GM18508 (cell line): ENCODE measurements around the gene MAST4.
"Not testable (repeated sequence)": the region's sequence is repeated elsewhere in the genome, so short reads cannot be mapped to it uniquely, and the experiment has no call there.

Experiments used
- ATAC-seq: cut with Tn5 transposase; IDR thresholded peaks from one replicate; pipeline ENCODE4 v1.9.1; 2021; ENCODE audit warnings: moderate number of reproducible peaks; ENCODE audit not compliant: insufficient read depth, unreplicated experiment

The MAST4 gene

DNA sequence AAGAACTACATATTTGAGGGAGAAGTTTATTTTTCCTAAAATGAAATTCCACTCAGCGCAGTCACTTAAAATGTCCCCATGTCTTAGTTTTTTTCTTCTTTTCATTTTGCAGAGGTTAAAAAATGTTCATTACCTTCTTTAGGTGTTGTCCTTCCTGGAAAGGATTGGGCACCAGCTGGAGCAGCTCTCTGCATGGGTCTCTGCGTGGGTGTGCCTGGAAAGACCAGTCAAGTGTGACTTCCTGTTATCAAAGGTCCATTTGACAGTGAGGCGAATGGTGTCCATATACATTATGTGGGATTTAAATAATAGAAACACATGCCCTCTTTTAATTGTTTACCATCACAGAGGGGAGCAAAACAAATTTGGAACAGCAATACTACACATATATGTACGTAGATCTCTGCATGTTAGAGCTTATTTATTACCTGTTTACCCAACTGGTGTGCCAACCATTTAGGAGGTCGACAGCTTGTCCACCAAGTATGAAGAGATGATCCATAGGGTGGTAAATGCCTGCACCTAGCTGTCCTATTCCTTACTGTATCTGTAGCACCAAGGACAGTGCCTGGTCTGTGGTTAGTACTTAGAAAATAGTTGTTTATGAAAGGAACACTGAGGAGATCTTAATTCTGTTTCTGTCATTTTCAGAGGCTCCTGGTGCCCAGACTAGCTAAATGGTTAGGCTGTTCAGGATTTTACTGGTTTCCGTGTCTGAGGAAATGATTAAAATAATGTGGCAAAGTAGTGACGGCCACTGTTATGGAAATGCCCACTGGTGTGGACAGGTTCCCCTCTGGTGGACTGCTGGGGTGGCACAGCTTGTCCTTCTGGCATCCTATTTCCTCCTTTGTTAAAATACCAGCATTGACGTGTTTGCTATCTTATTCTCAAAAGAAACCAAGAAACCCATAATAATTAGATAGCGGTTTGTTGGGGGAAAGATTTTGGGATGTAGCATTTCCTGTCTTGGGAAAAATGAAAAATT lies 200.4 kb downstream of the MAST4 start:
- no peak for ATAC-seq

- no peak for ATAC-seq
Measured at GRCh38 chr5:66802941-66803340, 206.7 kb downstream of the MAST4 start.

GRCh38 chr5:66805514-66806430 lies 209.6 kb downstream of the MAST4 start:
- ATAC-seq: no peak

DNA sequence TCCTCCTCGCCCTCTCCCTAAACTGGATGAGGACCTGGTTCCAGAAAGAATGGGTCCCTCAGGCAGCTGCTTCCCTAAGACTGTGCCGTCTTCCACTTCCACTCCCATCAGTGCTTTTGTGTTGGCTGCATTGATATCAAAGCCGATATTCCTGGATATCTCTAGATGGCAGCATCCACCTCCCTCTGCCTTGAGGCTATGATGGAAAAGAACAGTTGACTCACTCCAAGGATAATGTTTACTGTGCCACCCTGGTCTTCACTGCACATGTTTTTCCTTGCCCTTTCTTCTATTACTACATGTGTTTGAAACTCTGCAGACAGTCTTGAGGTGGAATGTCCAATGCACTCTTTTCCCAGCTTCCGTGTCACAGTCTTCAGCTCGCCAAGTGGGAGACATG lies 211.6 kb downstream of the MAST4 start:
- ATAC-seq: no peak

- ATAC-seq: no peak
Measured at GRCh38 chr5:66808663-66809062, 212.5 kb downstream of the MAST4 start.

- no peak for ATAC-seq
Measured at GRCh38 chr5:66810151-66810550, 214.0 kb downstream of the MAST4 start.

DNA sequence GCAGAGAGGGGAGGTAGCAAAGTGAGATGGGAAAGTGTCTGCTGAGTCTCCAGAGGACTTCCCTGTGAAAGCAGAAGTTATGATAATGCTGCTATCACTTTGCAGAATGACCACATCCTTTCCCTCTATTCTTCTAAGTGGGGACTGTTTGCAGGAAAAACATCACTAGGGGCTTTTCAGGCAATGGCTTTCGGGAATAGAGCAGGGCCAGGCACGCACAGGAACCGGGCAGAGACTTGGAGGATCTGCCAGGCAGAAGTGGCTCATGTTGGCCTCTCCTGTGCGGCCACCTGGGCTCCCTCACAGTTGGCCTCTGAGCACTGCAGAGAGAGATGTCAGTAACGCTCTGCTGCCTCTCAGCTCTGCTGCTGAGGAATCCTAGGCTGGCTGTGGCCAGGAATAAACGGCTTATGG lies 214.7 kb downstream of the MAST4 start:
- no peak for ATAC-seq

- no peak for ATAC-seq
Measured at GRCh38 chr5:66812291-66812690, 216.1 kb downstream of the MAST4 start.

DNA sequence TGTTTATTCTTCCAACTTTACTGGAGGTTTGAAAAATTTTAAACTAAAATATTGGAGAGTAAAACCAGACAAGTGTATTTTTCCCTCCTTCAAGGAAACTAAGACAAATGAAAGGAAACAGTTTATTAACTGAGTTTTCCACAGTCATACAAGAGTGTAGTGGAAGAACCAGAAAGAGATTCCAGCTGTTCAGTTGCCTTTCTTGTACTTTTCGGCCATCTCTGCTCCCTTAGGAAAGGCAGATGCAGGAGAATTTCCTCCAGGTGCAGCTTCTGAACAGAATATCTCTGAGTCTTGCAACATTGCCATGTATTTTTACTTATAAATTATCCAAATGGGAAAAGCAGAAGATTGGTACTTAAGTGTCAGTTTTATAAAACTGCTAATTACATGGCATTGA lies 217.1 kb downstream of the MAST4 start:
- ATAC-seq: no peak

DNA sequence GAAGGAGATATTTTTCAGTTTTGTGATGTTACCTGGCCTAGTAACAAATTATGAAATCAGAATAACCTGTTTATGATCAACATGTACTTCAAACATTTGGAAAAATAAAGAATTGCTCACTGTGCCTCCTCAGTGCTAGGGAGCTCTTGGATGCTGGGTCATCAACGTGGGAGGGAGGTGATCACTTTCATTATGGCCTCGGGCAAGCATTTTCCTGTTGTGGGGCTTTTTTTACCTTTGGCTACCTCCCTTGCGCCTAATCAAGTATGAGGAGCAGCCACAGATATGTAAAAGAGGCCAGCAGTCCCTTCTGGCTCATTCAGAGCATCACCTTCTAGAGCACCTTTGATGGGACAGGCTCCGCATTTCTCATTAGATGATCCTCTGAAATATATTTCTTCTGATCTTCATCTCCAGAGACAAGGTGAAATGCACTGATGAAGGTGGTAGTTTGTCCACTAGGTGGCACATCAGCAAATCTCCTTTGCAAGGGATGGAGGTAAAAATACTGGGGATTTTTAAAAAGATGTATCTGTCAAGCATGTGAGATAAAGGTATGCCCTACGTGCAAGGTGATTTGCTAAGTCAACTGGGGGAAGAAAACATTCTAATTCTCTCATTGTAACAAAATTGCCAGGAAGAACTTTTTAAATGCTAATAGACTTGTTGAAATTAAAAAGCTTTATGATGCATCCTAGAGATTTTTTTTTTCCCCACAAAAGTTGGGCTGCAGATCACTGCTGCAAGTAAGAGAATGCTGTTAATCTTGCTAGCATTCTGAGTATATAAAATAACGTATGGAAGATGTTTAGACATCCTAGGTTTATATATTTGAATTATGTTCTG lies 218.2 kb downstream of the MAST4 start:
- no peak for ATAC-seq

DNA sequence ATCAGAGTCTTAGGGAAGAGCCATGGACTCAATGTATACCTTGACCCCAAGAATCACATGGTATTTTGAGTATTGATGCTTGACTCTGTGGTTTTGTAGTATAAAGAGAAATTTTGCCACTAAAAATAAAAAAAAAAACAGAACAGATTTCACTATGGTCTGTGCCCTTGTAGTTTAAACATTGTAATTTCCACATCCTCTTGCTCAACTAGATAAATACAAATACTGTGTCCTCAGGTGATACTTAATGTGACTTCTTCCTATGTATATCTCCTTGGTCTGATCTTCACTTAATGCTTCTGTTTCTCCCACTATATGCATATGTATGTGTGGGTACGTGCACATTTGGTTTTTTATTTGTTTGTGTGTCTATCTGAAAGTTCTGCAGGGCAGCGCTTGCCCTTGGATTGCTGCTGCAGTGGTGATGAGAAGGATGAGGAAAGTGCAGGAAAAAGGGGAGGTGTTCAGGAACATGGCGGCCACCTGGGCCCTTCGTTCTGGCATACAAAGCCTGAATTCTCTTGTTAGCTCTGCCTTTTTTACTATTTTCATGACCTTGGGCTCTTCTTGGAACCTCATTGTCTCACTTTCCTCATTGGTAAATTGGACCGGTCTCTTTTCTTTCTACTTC lies 222.2 kb downstream of the MAST4 start:
- no peak for ATAC-seq

- ATAC-seq: no peak
Measured at GRCh38 chr5:66818935-66819328, 222.7 kb downstream of the MAST4 start.

- no peak for ATAC-seq
Measured at GRCh38 chr5:66820630-66821207, 224.5 kb downstream of the MAST4 start.

DNA sequence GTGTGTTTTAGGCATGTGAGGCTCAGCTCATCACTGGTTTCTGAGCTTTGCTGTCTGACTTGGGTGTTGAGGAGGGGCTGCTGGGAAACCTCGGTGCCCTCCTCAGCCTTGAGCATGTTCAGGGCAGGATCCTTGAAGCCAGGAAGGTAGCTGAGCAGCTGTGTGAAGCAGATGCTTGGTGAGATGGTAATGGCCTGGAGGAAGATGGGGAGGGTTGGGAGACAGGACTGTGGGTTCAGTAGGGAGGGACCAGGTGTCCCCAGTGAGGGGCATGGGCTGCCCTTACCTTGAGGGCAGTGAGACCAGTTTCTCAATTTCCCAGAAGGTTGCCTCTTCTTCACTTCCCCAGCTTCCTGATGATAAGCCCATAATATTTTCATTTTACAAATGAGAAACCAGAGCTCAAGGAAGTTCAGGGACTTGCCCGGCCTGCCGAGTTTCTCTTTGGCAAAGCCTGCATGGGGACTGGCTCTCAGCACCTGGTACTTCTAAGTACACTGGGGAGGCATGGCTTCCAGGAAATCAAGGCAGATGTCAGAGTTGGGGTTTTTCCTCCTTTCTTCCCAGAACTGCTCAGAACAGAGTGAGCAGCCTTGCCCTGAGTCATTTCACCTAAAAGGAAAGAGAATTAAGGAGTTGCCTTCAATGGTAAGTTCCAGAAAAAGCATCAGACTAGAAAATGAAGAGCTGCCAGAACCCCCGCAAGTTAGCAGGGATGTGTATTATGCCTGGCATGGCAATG lies 225.7 kb downstream of the MAST4 start:
- no peak for ATAC-seq

DNA sequence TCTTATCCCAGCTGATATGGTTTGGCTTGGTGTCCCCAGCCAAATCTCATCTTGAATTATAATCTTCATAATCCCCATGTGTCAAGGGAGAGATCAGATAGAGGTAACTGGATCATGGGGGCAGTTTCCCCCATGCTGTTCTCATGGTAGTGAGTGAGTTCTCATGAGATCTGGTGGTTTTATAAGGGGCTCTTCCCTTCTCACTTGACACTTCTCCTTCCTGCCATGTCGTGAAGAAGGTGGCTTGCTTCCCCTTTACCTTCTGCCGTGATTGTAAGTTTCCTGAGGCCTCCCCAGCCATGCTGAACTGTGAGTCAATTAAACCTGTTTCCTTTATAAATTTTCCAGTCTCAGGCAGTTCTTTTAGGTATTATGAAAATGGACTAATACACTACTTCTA lies 226.7 kb downstream of the MAST4 start:
- not testable (repeated sequence) for ATAC-seq

- ATAC-seq: no peak
Measured at GRCh38 chr5:66824476-66824875, 228.3 kb downstream of the MAST4 start.

DNA sequence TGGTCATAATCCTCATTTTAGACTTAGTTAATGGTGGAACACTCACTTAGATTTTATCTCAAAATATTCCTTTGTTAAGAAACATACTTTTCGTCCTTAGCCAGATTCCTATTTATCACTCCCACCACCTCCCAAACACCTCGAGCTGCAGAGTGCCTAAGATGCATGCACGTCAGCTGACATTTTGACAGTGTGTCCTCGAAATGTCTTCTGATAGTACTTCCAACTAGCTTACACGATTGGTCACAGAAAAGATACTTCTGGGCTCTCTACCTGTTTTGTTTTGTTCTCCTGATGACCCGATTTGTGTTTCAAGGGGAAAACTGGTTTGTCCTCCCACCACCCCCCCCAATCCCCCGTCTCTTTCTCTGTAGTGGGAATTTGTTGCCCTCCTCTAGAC lies 230.1 kb downstream of the MAST4 start:
- ATAC-seq: no peak

DNA sequence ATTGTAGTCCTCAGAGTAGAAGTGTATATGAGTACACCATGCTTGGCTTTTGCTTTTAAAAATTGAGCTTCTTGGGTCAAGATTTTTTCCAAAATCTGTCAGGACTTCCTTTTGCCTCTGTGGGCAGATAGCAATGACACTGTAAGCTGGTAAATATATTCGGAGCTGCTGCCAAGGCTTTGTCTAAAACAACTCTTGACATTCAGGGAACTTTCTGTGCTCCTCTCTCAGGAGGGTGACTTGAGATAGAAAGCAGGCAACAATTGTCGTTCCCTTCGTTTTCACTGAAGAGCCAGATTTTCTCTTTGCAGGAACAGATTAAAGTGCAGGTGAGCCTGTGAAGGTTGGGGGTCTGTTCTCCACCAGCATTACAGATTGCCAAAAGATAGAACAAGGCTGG lies 230.5 kb downstream of the MAST4 start:
- ATAC-seq: no peak
